Muscle of arm (tissue), 12 donors: ENCODE measurements around the gene PROSER3. TPM values are rescaled to one million over a fixed set of nuclear protein-coding genes. Genes with fewer than 3 reads are reported as not detected.
"Not testable (repeated sequence)": the region's sequence is repeated elsewhere in the genome, so short reads cannot be mapped to it uniquely, and the experiment has no call there.

Source experiments
- DNase-seq: peaks from one replicate; pipeline ENCODE4 v3.0.0-alpha.2; 2013
- polyA plus RNA-seq, 12 donors: library from polyadenylated mRNA; unstranded; fragments of 120-200 nt; gene quantifications; one replicate each; pipeline ENCODE4 v1.2.1, GENCODE V29; 2013; ENCODE audit not compliant: insufficient read length in 12 of 12

The PROSER3 gene
- polyA plus RNA-seq, 12 donors = 7.1 to 30.4 (median 13.7) TPM; not detected in 1

DNA sequence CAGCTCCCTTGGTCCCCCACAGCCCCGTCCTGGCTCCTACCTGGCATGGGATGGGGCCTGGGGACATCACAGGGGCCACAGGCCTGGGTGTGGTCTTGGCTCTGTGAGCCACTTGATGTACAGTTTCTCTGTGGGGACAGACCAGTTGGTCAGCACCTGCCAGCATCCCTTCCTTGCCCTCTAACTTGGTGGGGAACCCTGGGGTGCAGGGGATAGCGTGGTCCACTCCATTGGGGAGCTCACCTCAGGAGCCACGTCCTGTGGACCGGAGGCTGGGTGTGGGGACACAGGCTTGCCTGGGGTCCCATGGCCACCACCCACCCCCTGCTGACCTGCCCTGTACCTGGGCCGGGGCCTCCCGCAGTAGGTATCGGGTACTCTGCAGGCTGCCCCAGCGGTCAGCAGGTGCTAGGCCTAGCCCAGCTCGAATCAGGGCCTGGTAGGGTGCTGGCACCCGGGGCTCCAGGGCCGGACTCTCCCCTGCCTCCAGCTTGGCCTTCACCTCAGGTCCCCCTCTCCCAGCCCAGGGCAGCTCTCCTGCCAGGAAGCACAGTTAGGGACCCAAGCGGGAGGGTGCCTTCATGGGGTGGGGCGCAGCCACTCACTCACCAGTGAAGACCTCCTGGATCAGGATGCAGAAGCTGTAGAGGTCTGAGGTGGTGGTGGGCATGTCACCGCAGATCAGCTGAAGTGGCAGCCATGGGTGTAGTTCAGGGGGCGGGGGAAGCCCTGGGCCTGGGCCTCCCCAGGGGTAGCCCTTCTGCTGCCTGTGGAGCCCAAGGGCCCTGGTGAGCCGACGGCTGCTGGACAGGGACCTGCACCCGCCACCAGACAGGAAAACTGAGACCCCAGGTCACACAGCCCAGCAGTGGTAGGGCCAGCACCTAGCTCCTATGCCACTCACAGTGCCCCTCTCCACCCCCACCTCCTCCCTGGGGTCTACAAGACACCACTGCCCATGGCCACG, 32.3 kb downstream of the PROSER3 start:
- DNase-seq = no peak

DNA sequence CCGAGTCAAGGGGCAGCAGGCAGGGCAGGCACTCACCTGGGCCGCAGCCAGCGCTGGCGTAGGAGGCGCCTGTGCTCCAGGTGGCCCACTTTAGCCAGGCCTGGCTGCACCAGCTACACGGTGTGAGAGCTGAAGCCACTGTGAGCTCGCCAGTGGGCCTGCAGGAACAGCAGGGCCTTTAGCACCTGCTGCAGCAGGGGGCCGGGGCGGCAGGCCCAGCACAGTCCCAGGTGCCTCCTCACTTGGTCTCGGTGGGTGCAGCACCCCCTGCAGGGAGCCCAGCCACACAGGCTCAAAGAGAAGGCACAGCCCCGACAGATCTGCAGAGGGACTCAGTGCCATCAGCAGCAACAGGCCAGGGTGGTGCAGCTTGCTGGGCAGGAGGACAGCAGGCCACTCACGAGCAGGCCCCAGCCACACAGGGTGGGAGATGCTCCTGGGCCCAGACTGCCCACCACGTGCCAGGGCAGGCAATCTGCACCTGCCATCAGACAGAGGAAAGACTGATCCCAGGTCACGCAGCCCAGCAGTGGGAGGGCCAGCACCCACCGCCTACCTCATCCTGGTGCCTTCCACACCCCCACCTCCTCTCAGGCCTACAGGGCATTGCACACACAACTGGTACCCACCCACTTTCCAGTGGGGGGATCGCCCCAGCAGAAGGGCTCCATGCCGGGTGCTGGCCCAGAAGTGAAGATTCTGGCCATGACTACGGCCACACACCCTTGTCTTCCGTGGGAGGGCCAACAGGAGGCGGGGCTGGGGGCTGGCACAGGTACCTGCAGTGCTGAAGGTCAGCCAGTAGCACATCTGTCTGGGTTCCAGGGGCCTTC, 33.2 kb downstream of the PROSER3 start:
- no peak for DNase-seq

DNA sequence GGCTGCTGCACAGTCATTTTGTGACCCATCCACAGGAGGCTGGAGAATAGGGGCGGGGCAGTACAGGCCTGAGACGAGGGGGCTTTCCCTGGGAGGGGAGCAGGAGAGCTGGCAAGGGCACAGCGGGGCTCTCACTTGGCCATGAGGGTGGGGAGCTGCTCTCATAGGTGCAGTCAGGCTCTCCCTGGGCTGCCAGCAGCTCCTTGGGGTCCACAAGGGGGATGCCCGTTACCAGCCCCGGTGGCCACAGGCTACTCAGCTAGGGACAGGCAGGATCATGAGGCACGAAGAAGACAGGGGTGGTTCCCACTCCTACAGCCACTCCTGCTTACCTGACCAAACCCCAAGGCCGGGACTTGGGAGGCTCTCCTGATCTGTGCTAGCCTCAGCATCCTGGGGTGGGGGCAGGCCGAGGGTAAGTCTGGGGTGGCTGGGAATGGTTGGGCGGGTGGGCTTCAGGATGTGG, 33.9 kb downstream of the PROSER3 start:
- no peak for DNase-seq

DNA sequence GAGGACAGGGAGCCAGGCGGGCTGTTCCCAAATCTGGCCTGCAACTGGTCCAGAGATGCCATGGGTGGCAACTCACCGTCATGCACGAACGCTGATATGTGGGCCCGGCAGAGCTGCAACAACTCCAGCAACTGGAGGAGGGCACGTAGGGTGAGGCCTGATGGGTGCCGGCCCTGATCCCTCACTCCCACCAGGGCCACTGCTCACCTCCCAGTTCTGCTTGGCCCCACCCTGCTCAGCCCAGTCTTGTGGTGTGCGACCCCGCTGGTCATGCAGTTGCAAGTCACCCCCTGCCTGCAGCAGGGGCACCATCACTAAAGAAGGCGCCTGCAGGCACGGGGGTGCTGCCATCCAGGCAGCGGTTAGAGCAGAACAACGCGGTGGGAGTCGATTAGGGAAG, 34.3 kb downstream of the PROSER3 start:
- DNase-seq = no peak

GRCh38 chr19:35792888-35793287, 34.9 kb downstream of the PROSER3 start:
- DNase-seq = no peak

DNA sequence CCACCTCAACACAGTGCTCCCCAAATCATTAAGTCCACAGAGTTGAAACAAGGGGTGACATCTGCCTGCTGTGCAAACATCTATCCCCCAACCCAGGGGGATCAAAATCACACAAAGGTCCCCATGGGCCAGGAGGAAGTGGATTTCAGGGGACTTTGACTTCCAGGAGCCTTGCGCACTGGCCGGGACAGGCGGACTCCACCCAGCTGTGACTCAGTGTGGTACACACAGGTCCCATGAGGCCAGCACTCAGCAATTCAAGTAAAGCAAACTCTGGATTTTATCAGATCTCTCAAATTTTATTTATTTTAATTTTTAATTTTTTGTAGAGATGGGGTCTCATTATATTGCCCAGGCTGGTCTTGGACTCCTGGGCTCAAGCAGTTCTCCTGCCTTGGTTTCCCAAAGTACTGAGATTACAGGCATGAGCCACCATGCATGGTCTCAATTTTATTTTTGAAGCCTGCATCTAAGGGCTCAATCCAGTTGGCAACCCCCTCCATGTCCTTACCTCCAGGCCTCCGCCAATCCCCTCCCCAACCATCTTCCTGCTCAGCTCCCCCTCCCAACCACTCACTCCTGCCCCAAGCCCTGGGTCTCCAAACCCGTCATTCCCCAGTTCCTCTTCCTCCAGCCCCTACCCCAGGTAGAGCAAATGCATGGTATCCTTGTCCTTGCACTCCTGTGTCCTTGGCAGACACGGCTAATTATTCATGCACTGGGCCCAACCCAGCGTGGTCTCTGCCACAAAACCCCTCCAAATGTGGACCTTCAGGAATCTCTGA, 35.6 kb downstream of the PROSER3 start:
- DNase-seq = no peak

DNA sequence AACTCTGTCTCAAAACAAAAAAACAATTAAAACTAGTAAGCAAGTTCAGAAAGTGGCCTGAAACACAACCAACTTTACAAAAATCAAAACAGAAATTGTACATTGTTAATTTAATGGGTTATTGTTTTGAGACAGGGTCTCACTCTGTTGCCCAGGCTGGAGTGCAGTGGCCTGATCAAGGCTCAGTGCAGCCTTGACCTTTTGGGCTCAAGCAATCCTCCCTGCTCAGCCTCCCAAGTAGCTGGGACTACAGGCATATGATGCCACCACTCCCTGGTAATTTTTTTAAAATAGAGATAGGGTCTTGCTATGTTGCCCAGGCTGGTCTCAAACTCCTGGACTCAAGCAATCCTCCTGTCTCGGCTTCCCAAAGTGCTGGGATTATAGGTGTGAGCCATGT, 37.6 kb downstream of the PROSER3 start:
- DNase-seq = not testable (repeated sequence)

GRCh38 chr19:35796645-35797542, 38.9 kb downstream of the PROSER3 start:
- DNase-seq = no peak

DNA sequence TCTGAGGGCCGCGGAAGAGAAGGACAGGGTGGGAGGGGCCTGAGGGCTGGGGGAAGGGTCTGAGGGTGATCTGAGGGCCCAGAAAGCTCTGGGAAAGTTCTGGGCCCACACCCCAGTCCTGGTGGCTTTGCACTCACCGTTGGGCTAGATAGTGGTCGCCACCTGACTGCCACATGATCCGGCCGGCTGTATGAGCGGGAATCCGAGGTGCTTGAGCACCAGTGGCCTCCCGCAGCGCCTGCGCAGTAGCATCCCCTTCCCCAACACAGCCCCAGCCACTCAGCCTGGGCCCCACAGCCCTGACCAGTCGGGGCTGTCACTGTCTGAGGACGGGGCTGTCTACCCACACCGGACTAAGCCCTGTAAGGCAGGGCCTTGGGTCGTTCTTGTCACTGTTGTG, 39.7 kb downstream of the PROSER3 start:
- DNase-seq = no peak

- no peak for DNase-seq
Observed at GRCh38 chr19:35801828-35802227, 43.9 kb downstream of the PROSER3 start.

DNA sequence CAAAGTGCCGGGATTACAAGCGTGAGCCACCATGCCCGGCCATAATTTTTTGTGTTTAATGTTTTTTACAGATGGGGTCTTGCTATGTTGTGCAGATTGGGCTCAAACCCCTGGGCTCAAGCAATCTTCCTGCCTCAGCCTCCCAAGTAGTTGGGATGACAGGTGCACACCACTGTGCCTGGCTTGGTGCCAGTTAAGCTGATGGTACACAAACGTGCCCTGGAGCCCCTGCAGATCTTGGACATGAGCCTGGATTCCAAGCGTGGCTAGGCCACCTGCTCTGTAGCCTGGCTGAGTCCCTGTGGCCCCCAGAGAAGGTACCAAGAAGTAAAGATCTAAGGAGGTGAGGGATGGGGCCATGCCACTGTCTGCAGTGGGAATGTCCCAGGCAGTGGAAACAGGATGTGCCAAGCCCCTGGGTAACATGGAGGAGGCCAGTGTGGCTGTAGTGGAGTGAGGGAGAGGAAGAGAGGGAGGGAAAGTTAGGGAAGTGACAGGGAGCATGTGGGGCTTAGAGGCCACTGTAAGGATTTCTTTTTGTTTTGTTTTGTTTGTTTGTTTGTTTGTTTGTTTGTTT, 47.6 kb downstream of the PROSER3 start:
- peak; percentile 13 for DNase-seq

- DNase-seq = no peak
Observed at GRCh38 chr19:35806597-35806996, 48.6 kb downstream of the PROSER3 start.

DNA sequence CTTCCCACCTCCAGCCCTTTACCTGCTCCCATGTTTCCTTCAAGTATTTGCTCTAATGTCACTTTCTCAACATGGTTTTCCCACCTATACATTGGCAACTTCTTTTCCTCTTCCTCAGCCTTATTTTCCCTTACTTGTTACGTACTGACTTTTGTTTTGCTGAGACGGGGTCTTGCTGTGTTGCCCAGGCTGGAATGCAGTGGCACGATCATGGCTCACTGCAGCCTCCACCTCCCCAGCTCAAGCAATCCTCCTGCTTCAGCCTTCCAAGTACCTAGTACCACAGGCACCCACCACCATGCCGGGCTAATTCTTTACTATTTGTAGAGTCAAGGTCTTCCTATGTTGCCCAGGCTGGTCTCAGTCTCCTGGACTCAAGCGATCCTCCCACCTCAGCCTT, 49.7 kb downstream of the PROSER3 start:
- DNase-seq = no peak

DNA sequence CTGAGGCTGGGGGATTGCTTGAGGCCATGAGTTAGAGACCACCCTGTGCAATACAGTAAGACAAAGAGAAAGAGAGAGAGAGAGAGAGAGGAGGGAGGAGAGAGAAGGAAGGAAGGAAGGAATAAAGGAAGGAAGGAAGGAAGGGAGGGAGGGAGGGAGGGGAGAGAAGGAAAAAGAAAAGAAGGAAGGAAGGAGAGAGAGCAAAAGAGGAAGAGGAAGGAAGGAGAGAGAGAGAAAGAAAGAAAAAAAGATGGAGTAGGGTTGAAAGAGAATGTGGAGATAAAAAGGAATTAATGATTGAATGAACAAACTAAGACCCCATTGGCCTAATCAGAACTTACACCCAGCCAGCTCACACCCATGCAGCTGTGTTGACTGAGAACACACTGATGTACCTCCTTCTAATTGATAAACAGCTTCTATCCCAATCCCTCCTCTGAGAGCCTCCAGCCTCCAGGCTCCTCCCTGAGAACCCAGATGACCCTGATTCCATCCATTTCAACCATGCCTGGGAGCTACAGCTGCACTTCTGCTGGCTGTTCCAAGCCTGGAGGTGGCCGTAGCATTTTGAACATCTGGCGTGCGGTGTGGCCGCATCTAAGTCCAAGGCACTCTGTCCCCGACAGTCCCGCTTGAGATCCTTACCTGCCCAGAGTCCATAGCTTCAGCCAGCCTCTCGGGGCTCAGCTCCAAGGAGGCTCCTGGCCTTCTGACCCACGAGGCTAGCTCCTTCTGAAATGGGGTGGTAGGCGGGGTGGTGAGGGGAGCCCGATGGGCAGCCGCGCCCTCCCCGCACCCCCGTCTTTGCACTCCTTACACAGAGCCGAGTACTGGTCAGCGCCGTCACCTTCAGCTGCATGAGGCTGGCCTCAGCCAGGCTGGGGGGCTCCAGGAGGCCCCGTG, 53.6 kb downstream of the PROSER3 start:
- no peak for DNase-seq

- no peak for DNase-seq
Observed at GRCh38 chr19:35812220-35813042, 54.5 kb downstream of the PROSER3 start, which contains the start of gene PRODH2. Gene PRODH2 (minus strand): TSS chr19:35812845. CDS start chr19:35812805, 40 bp downstream.

DNA sequence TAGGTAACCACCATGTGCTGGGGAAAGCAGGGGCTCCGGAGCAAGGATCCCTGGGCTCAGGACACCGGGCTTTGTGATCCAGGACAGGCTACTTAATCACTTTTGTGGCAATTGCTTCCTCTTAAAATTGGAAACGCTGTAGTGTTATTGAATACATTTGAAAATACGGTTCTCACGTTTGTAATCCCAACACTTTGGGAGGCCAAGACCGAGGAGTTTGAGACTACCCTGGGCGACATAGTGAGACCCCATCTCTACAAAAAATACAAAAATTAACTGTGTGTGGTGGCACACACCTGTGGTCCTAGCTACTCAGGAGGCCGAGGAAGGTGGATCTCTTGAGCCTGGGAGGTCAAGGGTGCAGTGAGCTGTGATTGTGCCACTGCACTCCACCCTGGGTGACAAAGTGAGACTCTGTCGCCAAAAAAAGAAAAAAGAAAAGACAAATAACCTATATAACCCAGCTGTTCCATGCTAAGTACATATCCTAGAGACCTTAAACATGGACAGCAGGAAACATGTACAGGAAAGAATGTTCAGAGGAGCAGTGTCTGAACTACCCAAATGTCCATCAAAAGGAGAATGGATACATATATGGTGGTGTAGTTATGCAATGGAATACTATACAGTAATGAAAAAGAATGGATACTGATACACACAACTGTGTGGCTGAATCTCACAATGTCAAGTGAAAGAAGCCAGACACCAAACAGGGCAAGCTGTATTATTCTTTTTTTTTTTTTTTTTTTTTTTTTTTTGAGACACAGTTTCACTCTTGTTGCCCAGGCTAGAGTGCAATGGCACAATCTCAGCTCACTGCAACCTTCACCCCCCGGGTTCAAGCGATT, 55.3 kb downstream of the PROSER3 start:
- no peak for DNase-seq

DNA sequence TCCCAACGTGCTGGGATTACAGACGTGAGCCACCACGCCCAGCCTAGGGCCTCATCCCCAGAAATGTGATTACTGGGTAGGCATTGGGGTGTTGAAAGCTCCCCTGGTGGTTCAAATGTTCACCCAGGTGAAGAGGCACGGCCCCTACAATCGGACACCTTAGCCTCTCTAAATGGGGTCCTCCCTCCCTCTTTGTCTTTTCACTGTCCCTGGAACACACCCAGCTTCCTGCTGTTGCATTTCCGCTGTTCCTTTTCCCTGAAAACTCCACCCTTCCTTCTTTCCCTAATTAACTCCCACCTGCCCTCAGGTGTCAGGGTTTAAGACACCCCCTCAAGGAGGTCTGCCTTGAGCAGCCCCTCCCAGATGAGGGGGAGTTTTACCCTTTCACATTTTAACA, 58.3 kb downstream of the PROSER3 start:
- DNase-seq = no peak
